A549 treated with AZD2906 at 1 μM for 4 hours (cell line): ENCODE data around the gene COMMD1. TPM values are rescaled to one million over a fixed set of nuclear protein-coding genes. Genes with fewer than 3 reads are reported as not detected.

ENCODE experiments used
- total RNA-seq: library from RNA; stranded (reverse); fragments of 200-300 nt; extraction: Qiagen RNA extraction; gene quantifications from 5 replicates; pipeline ENCODE4 v1.2.3, GENCODE V29; 2022

COMMD1 gene
- 42.2 to 46.9 TPM (median 43.4 TPM) in 5 replicates for total RNA-seq

DNA sequence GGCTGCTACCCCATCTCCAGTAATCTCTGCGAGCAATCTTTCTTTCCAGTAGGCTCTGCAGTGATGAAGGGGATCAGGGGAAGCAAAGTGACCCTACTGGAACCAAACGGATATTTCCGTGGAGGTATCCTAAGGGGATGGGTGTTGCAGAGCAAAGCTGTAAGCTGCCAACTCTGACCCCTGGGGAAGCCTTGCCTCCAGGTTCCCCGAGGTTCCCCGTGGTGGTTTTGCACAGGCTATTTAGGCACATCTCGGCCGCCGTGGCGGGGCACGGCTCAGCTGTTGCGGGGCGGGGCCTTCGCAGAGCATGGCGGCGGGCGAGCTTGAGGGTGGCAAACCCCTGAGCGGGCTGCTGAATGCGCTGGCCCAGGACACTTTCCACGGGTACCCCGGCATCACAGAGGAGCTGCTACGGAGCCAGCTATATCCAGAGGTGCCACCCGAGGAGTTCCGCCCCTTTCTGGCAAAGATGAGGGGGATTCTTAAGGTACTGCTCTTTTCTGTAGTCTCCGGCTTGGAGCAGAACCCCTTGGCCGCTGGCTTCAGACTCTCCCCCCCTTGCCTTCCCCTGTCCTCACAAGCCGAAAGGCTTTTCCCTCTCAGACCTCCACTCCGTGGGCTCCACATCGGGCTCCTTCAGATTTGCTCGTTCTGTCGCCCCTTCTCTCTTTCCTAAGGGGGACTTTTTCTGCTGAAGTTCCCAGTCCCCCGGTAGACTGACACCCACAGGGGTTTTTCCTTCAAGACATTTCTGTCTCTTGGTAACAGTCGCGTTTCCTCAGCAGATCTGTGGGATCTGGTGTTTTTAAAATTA is at the start of gene COMMD1:
Gene COMMD1 (plus strand): TSS at position 303 of the 814 bp plus-strand sequence. CDS start 5 bp downstream, at position 308.

GRCh38 chr2:61888267-61889055 is 17.0 kb upstream of the COMMD1 start, which contains the start of gene CCT4:
TSS of gene CCT4 (minus strand) at chr2:61888656. CDS start at chr2:61888507, 149 bp downstream.

Other genes with a start within 250 kb of the COMMD1 start
- gene FAM161A, start 51.6 kb upstream of the COMMD1 start, total RNA-seq: 6.6 to 9.0 TPM (median 8.4 TPM) in 5 replicates
- 287 to 306 TPM (median 297 TPM) in 5 replicates for gene CCT4, start 17.0 kb upstream of the COMMD1 start, total RNA-seq